ENCODE data around the gene SORCS2.

Gene SORCS2

DNA sequence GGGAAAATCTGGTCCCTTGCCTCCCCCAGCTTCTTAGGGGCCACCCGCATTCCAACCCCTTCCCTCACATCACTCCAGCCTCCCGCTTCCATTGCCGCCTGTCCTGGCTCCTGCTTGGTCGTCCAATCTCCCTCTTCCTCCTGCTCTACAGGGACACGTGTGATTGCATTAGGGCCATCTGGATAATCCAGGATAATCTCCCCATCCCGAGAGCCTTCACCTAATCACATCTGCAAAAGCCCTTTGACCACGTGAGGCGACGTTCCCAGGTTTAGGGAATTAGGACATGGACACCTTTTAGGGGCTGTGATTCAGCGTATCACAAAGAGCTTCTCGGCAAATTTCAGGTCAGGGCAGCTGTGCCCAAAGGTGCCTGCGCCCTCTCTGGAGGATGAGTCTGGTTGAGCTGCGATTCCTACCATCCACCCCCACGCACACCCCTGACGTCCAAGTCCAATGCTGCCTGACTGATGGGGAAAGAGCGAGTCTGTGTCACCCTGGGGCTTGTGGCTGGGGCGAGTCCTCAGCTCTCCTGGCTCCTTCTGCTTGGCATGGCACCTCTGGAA lies 137.8 kb downstream of the SORCS2 start:
- no peak for DNase-seq

GRCh38 chr4:7330811-7331681 lies 138.7 kb downstream of the SORCS2 start:
- DNase-seq: no peak

DNA sequence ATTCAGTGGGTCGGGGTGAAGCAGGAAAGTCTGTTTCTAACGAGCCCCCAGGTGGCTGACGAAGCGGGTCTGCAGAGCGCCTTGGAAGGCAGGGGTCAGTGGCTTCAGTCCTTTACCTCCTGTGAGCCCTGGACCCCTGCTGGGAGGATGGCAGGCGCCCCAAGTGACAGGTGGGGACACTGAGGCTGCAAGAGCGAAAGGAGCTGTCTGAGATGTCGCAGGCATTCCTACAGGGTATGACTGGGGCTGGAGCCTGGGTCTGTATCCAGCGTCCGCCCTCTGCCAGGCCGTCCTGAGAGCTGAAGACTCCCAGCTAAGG lies 139.3 kb downstream of the SORCS2 start:
- no peak for DNase-seq

DNA sequence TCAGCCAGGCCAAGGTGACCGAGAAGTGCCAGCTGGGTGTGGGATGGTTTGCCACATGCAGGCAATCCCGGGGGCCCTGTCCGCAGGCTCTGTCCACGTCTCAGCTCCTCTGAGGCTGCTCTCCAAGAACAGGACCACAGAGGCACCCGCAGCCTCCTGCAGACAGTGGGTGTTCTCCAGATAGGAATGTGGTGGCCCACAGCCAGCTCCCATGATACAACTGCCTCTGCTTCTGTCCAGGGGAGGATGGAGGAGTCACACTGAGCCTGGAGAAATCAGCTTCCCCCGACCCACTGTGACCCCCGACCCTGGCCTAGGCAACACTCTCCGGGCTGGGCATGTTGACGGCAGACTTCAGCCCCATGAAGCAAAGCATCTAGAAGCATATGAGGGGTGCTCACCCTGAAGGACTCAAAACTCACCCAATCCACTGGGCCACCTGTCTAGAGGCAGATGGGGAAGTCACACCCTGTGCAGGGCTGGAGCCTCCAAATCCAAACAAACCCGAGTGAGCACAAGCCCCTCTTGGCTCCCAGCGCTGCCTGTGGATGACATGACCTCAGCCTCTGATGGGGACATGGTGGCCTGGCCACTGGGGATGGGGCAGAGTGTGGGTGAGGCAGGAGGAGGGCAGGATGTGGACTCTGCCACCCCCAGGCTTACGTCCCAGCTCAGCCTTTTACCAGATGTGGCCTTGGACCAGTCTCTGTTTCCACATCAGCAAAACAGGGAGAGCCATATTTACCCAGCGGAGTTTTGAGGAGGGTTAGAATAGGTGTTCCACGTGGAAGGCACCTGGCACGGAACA lies 140.1 kb downstream of the SORCS2 start:
- no peak for DNase-seq

- no peak for DNase-seq
Measured at GRCh38 chr4:7333024-7333780, 140.9 kb downstream of the SORCS2 start.

DNA sequence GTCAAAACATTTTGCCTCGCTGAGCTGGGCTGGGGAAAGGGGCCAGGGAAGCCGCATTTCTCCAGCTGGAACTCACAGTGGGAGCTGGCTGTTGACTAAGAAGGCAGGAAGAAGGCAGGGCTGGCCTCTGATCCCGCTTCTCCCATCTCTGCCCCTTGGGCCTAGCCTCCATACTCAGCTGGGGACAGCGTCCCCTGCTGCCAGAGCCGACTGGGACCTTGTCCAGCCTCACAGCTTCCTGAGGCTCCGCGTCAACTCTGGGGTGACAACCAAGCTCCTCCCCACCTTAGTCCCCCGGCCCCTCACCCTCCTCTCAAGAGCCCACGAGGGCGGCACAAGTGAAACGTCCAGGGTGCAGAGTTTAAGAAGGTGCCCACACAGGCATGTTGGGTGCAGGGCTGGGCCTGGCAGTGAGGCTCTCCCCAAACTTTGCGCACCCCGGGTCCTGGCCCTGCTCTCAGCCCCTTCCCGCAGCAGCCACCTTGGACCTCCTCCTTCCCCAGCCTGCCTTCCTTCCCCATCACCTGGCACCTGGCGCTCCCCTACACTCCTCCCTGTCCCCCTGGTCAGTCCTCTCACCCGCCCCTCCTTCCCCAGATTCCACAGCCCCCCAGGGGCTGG lies 141.6 kb downstream of the SORCS2 start:
- DNase-seq: no peak

GRCh38 chr4:7334521-7335275 lies 142.4 kb downstream of the SORCS2 start:
- no peak for DNase-seq

- no peak for DNase-seq
Measured at GRCh38 chr4:7335344-7336066, 143.2 kb downstream of the SORCS2 start.

DNA sequence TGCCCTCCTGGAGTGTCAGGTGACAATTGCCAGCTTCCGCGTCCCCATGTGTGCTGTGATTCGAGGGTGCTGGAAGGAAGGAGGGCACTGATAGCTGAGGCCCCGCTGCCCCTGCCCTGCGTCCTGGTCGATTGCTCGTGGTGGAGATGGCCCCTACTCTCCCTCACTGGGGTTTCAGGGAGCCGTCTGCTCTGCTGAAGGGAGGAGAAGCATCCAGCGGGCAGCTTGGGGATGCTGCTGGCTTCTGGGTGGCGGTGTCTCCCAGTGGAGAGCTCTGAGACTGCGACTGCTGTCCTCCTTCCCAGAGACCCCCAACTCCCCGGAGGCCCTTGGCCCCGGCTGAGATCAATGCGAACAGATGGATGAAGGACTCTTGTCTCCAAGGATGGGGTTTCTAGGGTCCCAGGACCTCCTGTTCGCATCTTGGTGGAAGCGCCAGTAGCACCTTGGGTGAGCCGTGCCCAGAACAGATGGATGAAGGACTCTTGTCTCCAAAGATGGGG lies 143.8 kb downstream of the SORCS2 start:
- DNase-seq: no peak

DNA sequence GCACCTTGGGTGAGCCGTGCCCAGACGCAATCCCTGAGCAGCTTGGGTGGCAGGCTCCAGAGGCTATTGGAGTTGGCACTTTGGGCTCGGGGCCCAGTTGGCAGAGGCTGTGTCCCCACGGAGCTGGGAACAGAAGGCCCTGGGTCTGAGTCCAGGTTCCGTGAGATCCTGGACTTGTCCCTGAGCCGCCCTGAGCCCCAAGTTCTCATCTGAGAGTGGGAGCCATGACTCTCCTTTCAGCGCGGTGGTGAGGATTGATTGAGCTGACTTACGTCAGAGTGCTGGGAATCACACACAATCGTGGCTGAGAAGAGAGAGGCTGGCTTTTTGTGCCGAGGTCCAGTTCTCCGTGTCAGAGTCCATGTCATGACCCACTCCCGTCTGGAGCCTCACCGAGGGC lies 144.4 kb downstream of the SORCS2 start:
- no peak for DNase-seq

- no peak for DNase-seq
Measured at GRCh38 chr4:7337196-7338058, 145.1 kb downstream of the SORCS2 start.

DNA sequence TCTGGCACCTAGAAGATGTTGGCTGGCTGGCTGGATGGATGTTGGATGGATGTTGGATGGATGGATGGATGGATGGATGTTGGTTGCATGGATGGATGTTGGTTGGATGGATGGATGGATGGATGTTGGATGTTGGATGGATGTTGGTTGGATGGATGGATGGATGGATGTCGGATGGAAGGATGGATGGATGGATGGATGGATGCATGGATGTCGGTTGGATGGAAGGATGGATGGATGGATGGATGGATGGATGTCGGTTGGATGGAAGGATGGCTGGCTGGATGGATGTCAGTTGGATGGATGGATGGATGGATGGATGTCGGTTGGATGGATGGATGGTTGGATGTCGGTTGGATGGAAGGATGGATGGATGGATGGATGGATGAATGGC lies 145.7 kb downstream of the SORCS2 start:
- DNase-seq: no peak

- no peak for DNase-seq
Measured at GRCh38 chr4:7338876-7339623, 146.7 kb downstream of the SORCS2 start.

- no peak for DNase-seq
Measured at GRCh38 chr4:7339751-7340552, 147.6 kb downstream of the SORCS2 start.

- DNase-seq: no peak
Measured at GRCh38 chr4:7340553-7341433, 148.5 kb downstream of the SORCS2 start.

GRCh38 chr4:7341491-7342222 lies 149.3 kb downstream of the SORCS2 start:
- DNase-seq: no peak
